Neural cell (in vitro differentiated cells): Measurements from ENCODE around the gene DENND2A.

Source experiments
- EP300 ChIP-seq: fragments of 450-650 bp; conservative IDR thresholded peaks from 2 replicates; pipeline ENCODE4 v1.6.1; 2014; ENCODE audit warnings: antibody characterized with exemption, mild to moderate bottlenecking, moderate library complexity; ENCODE audit not compliant: poor library complexity, severe bottlenecking
- EZH2 ChIP-seq: fragments of 200-600, 300-800 bp; shearing (Covaris generic), sonication (generic); IDR thresholded peaks from 2 replicates; pipeline ENCODE4 v1.6.1; 2014; ENCODE audit warnings: antibody characterized with exemption, low read length, borderline replicate concordance, mild to moderate bottlenecking; ENCODE audit not compliant: insufficient read depth, poor library complexity, severe bottlenecking
- POLR2AphosphoS5 ChIP-seq: IDR thresholded peaks from 2 replicates; pipeline ENCODE4 v1.6.1; 2012
- RAD21 ChIP-seq: fragments of 450-650 bp; conservative IDR thresholded peaks from 2 replicates; pipeline ENCODE4 v1.6.1; 2014; ENCODE audit warnings: antibody characterized with exemption, mild to moderate bottlenecking, moderate library complexity
- SMC3 ChIP-seq: fragments of 450-650 bp; conservative IDR thresholded peaks from 2 replicates; pipeline ENCODE4 v1.6.1; 2014; ENCODE audit warnings: antibody characterized with exemption, mild to moderate bottlenecking, moderate library complexity; ENCODE audit not compliant: poor library complexity
- TF ChIP-seq, protein P1 (sequence below): fragments of 450-650 bp; IDR thresholded peaks from 2 replicates; pipeline ENCODE4 v1.5.1; 2014; ENCODE audit warnings: antibody characterized with exemption, mild to moderate bottlenecking, moderate library complexity; ENCODE audit not compliant: poor library complexity, severe bottlenecking
- TF ChIP-seq, protein P2 (sequence below): IDR thresholded peaks from 2 replicates; pipeline ENCODE4 v1.6.1; 2012; ENCODE audit warnings: borderline replicate concordance

DNA sequence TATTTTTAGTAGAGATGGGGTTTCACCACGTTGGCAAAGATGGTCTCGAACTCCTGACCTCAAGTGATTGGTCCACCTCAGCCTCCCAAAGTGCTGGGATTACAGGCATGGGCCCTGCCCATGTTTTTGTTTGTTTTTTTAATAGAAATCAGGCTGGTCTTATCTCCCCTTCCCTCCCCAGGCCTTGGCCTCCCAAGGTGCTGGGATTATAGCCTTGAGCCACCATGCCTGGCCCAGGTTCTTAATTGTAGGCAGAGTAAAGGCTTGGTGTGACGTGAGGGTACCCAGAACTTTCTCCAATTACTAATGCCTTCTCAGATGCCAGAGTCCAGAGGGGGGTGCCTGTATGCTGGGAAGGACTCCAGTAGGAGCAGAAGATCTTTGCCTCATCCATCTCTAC lies 156.1 kb downstream of the DENND2A start:
- no peak for TF ChIP-seq EZH2
- TF ChIP-seq EP300, result no peak
- TF ChIP-seq, protein P1, sequence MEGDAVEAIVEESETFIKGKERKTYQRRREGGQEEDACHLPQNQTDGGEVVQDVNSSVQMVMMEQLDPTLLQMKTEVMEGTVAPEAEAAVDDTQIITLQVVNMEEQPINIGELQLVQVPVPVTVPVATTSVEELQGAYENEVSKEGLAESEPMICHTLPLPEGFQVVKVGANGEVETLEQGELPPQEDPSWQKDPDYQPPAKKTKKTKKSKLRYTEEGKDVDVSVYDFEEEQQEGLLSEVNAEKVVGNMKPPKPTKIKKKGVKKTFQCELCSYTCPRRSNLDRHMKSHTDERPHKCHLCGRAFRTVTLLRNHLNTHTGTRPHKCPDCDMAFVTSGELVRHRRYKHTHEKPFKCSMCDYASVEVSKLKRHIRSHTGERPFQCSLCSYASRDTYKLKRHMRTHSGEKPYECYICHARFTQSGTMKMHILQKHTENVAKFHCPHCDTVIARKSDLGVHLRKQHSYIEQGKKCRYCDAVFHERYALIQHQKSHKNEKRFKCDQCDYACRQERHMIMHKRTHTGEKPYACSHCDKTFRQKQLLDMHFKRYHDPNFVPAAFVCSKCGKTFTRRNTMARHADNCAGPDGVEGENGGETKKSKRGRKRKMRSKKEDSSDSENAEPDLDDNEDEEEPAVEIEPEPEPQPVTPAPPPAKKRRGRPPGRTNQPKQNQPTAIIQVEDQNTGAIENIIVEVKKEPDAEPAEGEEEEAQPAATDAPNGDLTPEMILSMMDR, result no peak
- TF ChIP-seq, protein P2, sequence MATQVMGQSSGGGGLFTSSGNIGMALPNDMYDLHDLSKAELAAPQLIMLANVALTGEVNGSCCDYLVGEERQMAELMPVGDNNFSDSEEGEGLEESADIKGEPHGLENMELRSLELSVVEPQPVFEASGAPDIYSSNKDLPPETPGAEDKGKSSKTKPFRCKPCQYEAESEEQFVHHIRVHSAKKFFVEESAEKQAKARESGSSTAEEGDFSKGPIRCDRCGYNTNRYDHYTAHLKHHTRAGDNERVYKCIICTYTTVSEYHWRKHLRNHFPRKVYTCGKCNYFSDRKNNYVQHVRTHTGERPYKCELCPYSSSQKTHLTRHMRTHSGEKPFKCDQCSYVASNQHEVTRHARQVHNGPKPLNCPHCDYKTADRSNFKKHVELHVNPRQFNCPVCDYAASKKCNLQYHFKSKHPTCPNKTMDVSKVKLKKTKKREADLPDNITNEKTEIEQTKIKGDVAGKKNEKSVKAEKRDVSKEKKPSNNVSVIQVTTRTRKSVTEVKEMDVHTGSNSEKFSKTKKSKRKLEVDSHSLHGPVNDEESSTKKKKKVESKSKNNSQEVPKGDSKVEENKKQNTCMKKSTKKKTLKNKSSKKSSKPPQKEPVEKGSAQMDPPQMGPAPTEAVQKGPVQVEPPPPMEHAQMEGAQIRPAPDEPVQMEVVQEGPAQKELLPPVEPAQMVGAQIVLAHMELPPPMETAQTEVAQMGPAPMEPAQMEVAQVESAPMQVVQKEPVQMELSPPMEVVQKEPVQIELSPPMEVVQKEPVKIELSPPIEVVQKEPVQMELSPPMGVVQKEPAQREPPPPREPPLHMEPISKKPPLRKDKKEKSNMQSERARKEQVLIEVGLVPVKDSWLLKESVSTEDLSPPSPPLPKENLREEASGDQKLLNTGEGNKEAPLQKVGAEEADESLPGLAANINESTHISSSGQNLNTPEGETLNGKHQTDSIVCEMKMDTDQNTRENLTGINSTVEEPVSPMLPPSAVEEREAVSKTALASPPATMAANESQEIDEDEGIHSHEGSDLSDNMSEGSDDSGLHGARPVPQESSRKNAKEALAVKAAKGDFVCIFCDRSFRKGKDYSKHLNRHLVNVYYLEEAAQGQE, result no peak
- no peak for TF ChIP-seq SMC3
- TF ChIP-seq POLR2AphosphoS5, result no peak
- TF ChIP-seq RAD21, result no peak
